ENCODE results near the gene ADAP1.
"Not testable (repeated sequence)": the region's sequence is repeated elsewhere in the genome, so short reads cannot be mapped to it uniquely, and the experiment has no call there.

The ADAP1 gene

GRCh38 chr7:954330-955238, at the start of gene ADAP1:
Gene ADAP1 (minus strand): TSS chr7:954680. CDS start chr7:954477, 203 bp downstream.
- no peak for DNase-seq

- not testable (repeated sequence) for DNase-seq
Observed at GRCh38 chr7:1002445-1002844, 48.0 kb upstream of the ADAP1 start.

GRCh38 chr7:1002026-1002425, 47.5 kb upstream of the ADAP1 start:
- not testable (repeated sequence) for DNase-seq

GRCh38 chr7:1001069-1001770, 46.7 kb upstream of the ADAP1 start:
- DNase-seq, result peak; percentile 33

- DNase-seq, result no peak
Observed at GRCh38 chr7:999941-1000935, 45.8 kb upstream of the ADAP1 start.

- DNase-seq, result no peak
Observed at GRCh38 chr7:999149-999879, 44.8 kb upstream of the ADAP1 start.

GRCh38 chr7:997404-998395, 43.2 kb upstream of the ADAP1 start:
- no peak for DNase-seq

- no peak for DNase-seq
Observed at GRCh38 chr7:996079-996872, 41.8 kb upstream of the ADAP1 start.

- DNase-seq, result no peak
Observed at GRCh38 chr7:995571-995970, 41.1 kb upstream of the ADAP1 start.

GRCh38 chr7:994592-995308, 40.3 kb upstream of the ADAP1 start:
- no peak for DNase-seq

GRCh38 chr7:992709-993607, 38.5 kb upstream of the ADAP1 start:
- peak; percentile 94 for DNase-seq

- DNase-seq, result no peak
Observed at GRCh38 chr7:991729-992656, 37.5 kb upstream of the ADAP1 start.

GRCh38 chr7:990933-991728, 36.7 kb upstream of the ADAP1 start:
- DNase-seq, result no peak

GRCh38 chr7:990352-990932, 36.0 kb upstream of the ADAP1 start:
- no peak for DNase-seq

- no peak for DNase-seq
Observed at GRCh38 chr7:988963-989529, 34.6 kb upstream of the ADAP1 start.

All from NCI-H2171 treated with DMSO at 0.1 percent for 48 hours (cell line).